ENCODE data around the gene AK8.

The AK8 gene

DNA sequence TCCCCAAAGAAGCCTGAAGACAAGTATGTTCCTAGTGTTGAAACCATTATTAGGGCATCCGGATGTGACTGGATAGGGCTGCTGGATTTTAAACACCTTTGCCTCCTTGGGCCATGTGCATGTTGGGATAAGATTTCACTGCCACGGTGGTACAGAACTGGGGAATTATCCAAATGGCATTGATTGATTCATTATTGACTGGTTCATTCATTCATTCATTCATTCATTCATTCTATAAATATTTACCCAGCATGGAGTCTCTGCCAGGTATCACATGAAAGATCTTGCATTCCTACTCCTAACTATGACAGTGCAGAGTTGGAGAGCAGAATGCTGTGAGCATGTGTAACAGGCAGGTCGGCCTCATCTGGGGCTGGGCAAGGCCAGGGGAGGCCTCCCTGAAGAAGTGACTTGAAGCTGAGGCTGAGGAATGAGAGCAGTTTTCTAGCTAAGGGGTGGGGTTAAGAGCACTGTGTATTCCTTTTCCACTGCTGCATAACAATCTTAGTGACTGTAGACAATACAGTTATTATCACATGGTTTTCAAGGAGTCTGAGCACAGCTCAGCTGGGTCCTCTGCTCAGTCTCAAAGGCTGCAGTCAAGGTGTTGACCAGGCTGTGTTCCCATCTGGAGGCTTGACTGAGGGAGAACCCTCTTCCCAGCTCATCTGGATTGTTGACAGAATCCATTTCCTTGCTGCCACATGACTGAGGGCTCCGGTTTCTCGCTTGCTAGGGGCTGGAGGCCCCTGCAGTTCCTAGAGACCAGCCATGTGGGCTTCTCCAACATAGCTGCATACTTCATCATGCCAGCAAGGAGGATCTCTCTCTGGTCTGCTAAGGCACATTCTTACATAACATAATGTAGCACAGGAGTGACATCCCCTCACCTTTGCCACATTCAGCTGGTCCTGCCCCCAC lies 35.7 kb downstream of the AK8 start:
- TF ChIP-seq, protein P1, sequence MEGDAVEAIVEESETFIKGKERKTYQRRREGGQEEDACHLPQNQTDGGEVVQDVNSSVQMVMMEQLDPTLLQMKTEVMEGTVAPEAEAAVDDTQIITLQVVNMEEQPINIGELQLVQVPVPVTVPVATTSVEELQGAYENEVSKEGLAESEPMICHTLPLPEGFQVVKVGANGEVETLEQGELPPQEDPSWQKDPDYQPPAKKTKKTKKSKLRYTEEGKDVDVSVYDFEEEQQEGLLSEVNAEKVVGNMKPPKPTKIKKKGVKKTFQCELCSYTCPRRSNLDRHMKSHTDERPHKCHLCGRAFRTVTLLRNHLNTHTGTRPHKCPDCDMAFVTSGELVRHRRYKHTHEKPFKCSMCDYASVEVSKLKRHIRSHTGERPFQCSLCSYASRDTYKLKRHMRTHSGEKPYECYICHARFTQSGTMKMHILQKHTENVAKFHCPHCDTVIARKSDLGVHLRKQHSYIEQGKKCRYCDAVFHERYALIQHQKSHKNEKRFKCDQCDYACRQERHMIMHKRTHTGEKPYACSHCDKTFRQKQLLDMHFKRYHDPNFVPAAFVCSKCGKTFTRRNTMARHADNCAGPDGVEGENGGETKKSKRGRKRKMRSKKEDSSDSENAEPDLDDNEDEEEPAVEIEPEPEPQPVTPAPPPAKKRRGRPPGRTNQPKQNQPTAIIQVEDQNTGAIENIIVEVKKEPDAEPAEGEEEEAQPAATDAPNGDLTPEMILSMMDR (IDR thresholded peaks at IDR 0.05; ENCODE audit: insufficient read depth, low read length, poor library complexity, severe bottlenecking), result no peak
- TF ChIP-seq EZH2phosphoT487 (conservative IDR thresholded peaks at IDR 0.05; ENCODE audit: low read length), result no peak
- Histone ChIP-seq H3K27ac (ENCODE audit: low read depth, low read length) (no peak overlapping the region), H2AFZ (ENCODE audit: low read depth, low read length, severe bottlenecking) (no peak overlapping the region)

DNA sequence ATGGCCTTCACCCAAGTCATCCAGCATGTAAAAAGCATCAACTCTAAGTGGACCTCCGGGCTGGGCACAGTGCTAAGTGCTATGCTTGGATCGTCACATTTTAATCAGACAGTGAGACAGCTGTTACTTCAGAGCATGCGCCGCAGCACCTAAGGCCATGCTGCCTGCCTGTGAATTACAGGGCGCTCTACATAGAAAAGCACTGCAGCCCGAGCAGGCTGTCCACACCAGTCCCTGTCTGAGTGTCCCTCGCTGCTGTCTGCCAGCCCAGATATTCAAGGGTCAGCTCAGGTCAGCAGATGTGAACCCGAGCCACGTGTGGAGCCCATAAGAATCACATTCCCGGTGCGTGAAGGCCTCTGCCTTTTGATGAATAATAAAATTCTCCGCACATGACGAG lies 37.1 kb downstream of the AK8 start:
- H3K79me2 ChIP-seq (ENCODE audit: insufficient read depth, low read length), result no peaks in the 10 kb centered on the region
- H3K9ac ChIP-seq (ENCODE audit: low read length), result no peak overlapping the region
- H3K27me3 ChIP-seq (ENCODE audit: low read length), result no peaks in the 10 kb centered on the region
- TF ChIP-seq, protein P1 (IDR thresholded peaks at IDR 0.05; ENCODE audit: insufficient read depth, low read length, poor library complexity, severe bottlenecking), result no peak
- TF ChIP-seq EZH2phosphoT487 (conservative IDR thresholded peaks at IDR 0.05; ENCODE audit: low read length), result no peak
- H2AFZ ChIP-seq (ENCODE audit: low read depth, low read length, severe bottlenecking), result no peak overlapping the region
- no peak overlapping the region for H3K4me3 ChIP-seq (ENCODE audit: insufficient read depth, low read length, poor library complexity, severe bottlenecking)
- H3K36me3 ChIP-seq (ENCODE audit: low read length), result no peaks in the 10 kb centered on the region
- no peaks in the 10 kb centered on the region for H3K9me2 ChIP-seq (replicated peaks; ENCODE audit: insufficient read depth, low read length)
- no peaks in the 10 kb centered on the region for H3K9me3 ChIP-seq (ENCODE audit: insufficient read depth, low read length)
- no peaks in the 10 kb centered on the region for H4K20me1 ChIP-seq (ENCODE audit: low read depth, low read length)
- H3K27ac ChIP-seq (ENCODE audit: low read depth, low read length), result no peak overlapping the region
- H3F3A ChIP-seq (ENCODE audit: insufficient read depth), result no peaks in the 10 kb centered on the region
- no peak overlapping the region for H3K4me2 ChIP-seq (ENCODE audit: low read depth, low read length, poor library complexity, severe bottlenecking)

More for the DNA sequence above, 35.7 kb downstream of the AK8 start:
- Histone ChIP-seq H3K27me3 (ENCODE audit: low read length) (no peaks in the 10 kb centered on the region), H3K9me3 (ENCODE audit: insufficient read depth, low read length) (no peaks in the 10 kb centered on the region), H3K9ac (ENCODE audit: low read length) (no peak overlapping the region), H3K79me2 (ENCODE audit: insufficient read depth, low read length) (no peaks in the 10 kb centered on the region), H4K20me1 (ENCODE audit: low read depth, low read length) (no peaks in the 10 kb centered on the region), H3K36me3 (ENCODE audit: low read length) (no peaks in the 10 kb centered on the region), H3F3A (ENCODE audit: insufficient read depth) (no peaks in the 10 kb centered on the region), H3K9me2 (replicated peaks; ENCODE audit: insufficient read depth, low read length) (no peaks in the 10 kb centered on the region), H3K4me3 (ENCODE audit: insufficient read depth, low read length, poor library complexity, severe bottlenecking) (no peak overlapping the region), H3K4me2 (ENCODE audit: low read depth, low read length, poor library complexity, severe bottlenecking) (no peak overlapping the region)

DNA sequence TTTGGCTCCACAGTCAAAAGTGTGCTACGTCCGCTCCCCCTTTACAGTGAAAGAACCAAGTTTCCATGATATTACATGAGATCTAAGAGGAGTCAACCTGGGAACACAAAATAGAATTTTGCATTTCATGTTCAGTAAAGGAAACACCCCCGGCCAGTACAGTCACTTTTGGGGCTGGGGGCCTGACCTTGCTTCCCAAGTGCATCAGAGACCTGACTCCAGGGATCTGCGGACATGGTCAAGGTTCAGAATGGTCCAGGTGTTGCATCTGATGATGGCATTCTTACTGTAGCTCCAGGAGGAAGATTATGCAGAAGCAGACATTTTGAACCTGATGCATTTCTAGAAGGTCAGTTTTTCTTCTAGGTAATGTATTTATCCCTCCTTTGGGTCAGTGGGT lies 39.8 kb downstream of the AK8 start:
- H3K27me3 ChIP-seq (ENCODE audit: low read length), result no peaks in the 10 kb centered on the region
- H3K4me3 ChIP-seq (ENCODE audit: insufficient read depth, low read length, poor library complexity, severe bottlenecking), result no peak overlapping the region
- no peak overlapping the region for H3K27ac ChIP-seq (ENCODE audit: low read depth, low read length)
- no peaks in the 10 kb centered on the region for H3K36me3 ChIP-seq (ENCODE audit: low read length)
- H3K9ac ChIP-seq (ENCODE audit: low read length), result no peak overlapping the region
- TF ChIP-seq, protein P1 (IDR thresholded peaks at IDR 0.05; ENCODE audit: insufficient read depth, low read length, poor library complexity, severe bottlenecking), result no peak
- TF ChIP-seq EZH2phosphoT487 (conservative IDR thresholded peaks at IDR 0.05; ENCODE audit: low read length), result no peak
- no peak overlapping the region for H3K4me2 ChIP-seq (ENCODE audit: low read depth, low read length, poor library complexity, severe bottlenecking)
- no peaks in the 10 kb centered on the region for H3K9me2 ChIP-seq (replicated peaks; ENCODE audit: insufficient read depth, low read length)
- H2AFZ ChIP-seq (ENCODE audit: low read depth, low read length, severe bottlenecking), result no peak overlapping the region
- no peaks in the 10 kb centered on the region for H3K79me2 ChIP-seq (ENCODE audit: insufficient read depth, low read length)
- H3K9me3 ChIP-seq (ENCODE audit: insufficient read depth, low read length), result no peaks in the 10 kb centered on the region
- no peaks in the 10 kb centered on the region for H3F3A ChIP-seq (ENCODE audit: insufficient read depth)
- no peaks in the 10 kb centered on the region for H4K20me1 ChIP-seq (ENCODE audit: low read depth, low read length)
